Body of pancreas (tissue), 4 donors: Measurements from ENCODE around the gene ASXL1. TPM values are rescaled to one million over a fixed set of nuclear protein-coding genes. Genes with fewer than 3 reads are reported as not detected.

ENCODE experiments used
- ATAC-seq: fragments of 150-250 bp; one replicate; pipeline ENCODE4 v1.9.1; 2016
- DNase-seq, 4 donors: peaks; one replicate each; pipeline ENCODE4 v3.0.0-alpha.2; 2019
- H3K27ac ChIP-seq, 4 donors: fragments of 200-600 bp; sonication (generic); 1 replicate in 3 of 4; 2 replicates in 1 of 4; pipeline versions ENCODE4 v1.5.1 to v1.6.1; 2016 to 2019; ENCODE audit warnings: mild to moderate bottlenecking in 1 of 4, mixed read lengths in 1 of 4, moderate library complexity in 1 of 4
- H3K27me3 ChIP-seq, 2 donors: fragments of 200-600 bp; sonication (generic); one replicate each; pipeline ENCODE4 v1.6.0; 2016; ENCODE audit warnings: mild to moderate bottlenecking in 1 of 2
- H3K36me3 ChIP-seq, 2 donors: fragments of 200-600 bp; sonication (generic); replicated peaks in 1 of 2; 2 replicates each; pipeline ENCODE4 v1.5.1; 2016; ENCODE audit warnings: low read depth in 2 of 2; ENCODE audit not compliant: insufficient read depth in 1 of 2
- H3K4me1 ChIP-seq: fragments of 200-600 bp; sonication (generic); one replicate; pipeline ENCODE4 v1.6.0; 2016
- H3K4me3 ChIP-seq, 2 donors: fragments of 200-600 bp; sonication (generic); 1 replicate in 1 of 2; 2 replicates in 1 of 2; pipeline ENCODE4 v1.5.1; 2016 to 2019
- H3K9me3 ChIP-seq, 3 donors: fragments of 200-600 bp; sonication (generic); 1 replicate in 2 of 3; 2 replicates in 1 of 3; pipeline ENCODE4 v1.5.1; 2016
- POLR2A ChIP-seq, 3 donors: fragments of 450-650 bp; IDR thresholded peaks; one replicate each; pipeline ENCODE4 v1.6.1; 2016; ENCODE audit warnings: antibody characterized with exemption in 3 of 3, mild to moderate bottlenecking in 2 of 3
- WGBS, 2 donors: methylation state at CpG; one replicate each; pipeline ENCODE4 v1.1.5; 2017; 5-methylcytosine and 5-hydroxymethylcytosine counted together
- intact Hi-C: fragments of 100-400 bp; cut with DNase I; formaldehyde crosslinking; loops from one replicate; pipeline ENCODE4 v1.15.1; 2023
- total RNA-seq, 2 donors: library from RNA; depleted of rRNA; stranded (reverse); fragments of >200 nt; gene quantifications; one replicate each; pipeline ENCODE4 v1.1.0, GENCODE V29; 2016
- TF ChIP-seq, protein P1 (sequence below), 7 experiments: fragments of 450-650 bp in 4 of 7; fragments of 200-600 bp in 3 of 7; sonication (generic) in 3 of 7; IDR thresholded peaks; one replicate each; pipeline ENCODE4 v1.5.1; 2016 to 2019; ENCODE audit warnings: antibody characterized with exemption in 7 of 7

ASXL1 gene
- total RNA-seq, 2 donors from 2014 or later: 57.9 to 102 TPM

- Histone ChIP-seq H3K27ac (no peak overlapping the region), H3K9me3 (no peaks in the 10 kb centered on the region), H3K27me3 (no peaks in the 10 kb centered on the region), H3K36me3 (peaks cover 11 to 40% of the 10 kb centered on the region in 2 donors), H3K4me3 (no peak overlapping the region), H3K4me1 (peaks cover 7% of the 10 kb centered on the region)
- intact Hi-C loops: no loop called here
- DNase-seq (no peak), ATAC-seq (no peak)
- WGBS, 2 donors: 95 to 96% methylated on average over 9 to 16 of the region's 16 CpGs
- no peak for TF ChIP-seq POLR2A (IDR thresholded peaks at IDR 0.05)
- TF ChIP-seq, protein P1, sequence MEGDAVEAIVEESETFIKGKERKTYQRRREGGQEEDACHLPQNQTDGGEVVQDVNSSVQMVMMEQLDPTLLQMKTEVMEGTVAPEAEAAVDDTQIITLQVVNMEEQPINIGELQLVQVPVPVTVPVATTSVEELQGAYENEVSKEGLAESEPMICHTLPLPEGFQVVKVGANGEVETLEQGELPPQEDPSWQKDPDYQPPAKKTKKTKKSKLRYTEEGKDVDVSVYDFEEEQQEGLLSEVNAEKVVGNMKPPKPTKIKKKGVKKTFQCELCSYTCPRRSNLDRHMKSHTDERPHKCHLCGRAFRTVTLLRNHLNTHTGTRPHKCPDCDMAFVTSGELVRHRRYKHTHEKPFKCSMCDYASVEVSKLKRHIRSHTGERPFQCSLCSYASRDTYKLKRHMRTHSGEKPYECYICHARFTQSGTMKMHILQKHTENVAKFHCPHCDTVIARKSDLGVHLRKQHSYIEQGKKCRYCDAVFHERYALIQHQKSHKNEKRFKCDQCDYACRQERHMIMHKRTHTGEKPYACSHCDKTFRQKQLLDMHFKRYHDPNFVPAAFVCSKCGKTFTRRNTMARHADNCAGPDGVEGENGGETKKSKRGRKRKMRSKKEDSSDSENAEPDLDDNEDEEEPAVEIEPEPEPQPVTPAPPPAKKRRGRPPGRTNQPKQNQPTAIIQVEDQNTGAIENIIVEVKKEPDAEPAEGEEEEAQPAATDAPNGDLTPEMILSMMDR (IDR thresholded peaks at IDR 0.05): no peak
Measured at GRCh38 chr20:32429745-32430360, 71.7 kb downstream of the ASXL1 start.

DNA sequence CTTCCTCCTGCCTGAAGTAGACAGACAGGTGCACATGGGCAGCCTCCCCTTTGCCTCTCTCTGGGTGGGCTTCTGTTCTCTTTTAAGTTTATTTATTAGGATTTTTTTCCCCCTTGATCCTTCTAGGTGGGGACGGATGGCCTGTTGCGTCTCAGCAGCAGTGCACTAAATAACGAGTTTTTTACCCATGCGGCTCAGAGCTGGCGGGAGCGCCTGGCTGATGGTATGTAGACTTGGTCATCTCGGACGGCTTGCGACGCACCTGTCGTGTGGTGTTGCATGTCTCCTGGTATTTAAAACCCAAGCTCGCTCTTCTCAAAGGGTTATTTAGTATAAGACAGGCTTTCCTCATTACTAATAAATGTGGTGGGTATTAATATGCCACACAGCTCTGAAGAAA is 73.3 kb downstream of the ASXL1 start:
- Histone ChIP-seq H3K4me1 (peaks cover 7% of the 10 kb centered on the region), H3K4me3 (no peak overlapping the region), H3K27me3 (no peaks in the 10 kb centered on the region), H3K9me3 (no peaks in the 10 kb centered on the region), H3K27ac (peak overlapping the region in 1 of 4 donors; percentile 5), H3K36me3 (peaks cover 11 to 54% of the 10 kb centered on the region in 2 donors)
- TF ChIP-seq, protein P1 (IDR thresholded peaks at IDR 0.05): no peak
- TF ChIP-seq POLR2A (IDR thresholded peaks at IDR 0.05): no peak
- ATAC-seq: no peak
- intact Hi-C loops: no loop called here
- no peak for DNase-seq
- WGBS, 2 donors: 90 to 93% methylated on average over 12 of the region's 12 CpGs

DNA sequence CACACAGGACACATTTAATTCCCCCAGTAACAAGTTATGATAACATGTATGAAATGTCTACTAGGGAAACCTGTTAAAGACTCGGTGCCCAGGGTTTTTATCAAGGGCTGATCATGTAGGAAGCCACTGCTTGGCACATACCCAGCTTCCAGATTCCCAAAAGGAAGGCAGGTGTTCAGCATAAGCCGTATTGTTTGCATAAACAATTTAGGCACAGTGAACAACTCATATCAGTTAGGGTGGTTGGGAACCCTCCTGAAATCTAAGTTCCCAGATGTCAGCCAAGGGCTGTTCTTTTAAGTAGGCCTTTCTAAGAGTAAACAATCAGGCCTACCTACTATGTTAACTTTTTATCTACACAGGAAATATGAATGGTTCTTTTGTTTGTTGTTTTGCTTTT is 74.1 kb downstream of the ASXL1 start:
- Histone ChIP-seq H3K27ac (peak overlapping the region in 2 of 4 donors; percentile 5 to 26), H3K27me3 (no peaks in the 10 kb centered on the region), H3K4me1 (peaks cover 7% of the 10 kb centered on the region), H3K9me3 (no peaks in the 10 kb centered on the region), H3K36me3 (peaks cover 11 to 54% of the 10 kb centered on the region in 2 donors), H3K4me3 (no peak overlapping the region)
- intact Hi-C loops: no loop called here
- no peak for ATAC-seq
- DNase-seq: peak in 1 of 4 donors; percentile 25
- 10 to 24% methylated on average over 2 of the region's 2 CpGs for WGBS, 2 donors
- TF ChIP-seq, protein P1 (IDR thresholded peaks at IDR 0.05): no peak
- no peak for TF ChIP-seq POLR2A (IDR thresholded peaks at IDR 0.05)

DNA sequence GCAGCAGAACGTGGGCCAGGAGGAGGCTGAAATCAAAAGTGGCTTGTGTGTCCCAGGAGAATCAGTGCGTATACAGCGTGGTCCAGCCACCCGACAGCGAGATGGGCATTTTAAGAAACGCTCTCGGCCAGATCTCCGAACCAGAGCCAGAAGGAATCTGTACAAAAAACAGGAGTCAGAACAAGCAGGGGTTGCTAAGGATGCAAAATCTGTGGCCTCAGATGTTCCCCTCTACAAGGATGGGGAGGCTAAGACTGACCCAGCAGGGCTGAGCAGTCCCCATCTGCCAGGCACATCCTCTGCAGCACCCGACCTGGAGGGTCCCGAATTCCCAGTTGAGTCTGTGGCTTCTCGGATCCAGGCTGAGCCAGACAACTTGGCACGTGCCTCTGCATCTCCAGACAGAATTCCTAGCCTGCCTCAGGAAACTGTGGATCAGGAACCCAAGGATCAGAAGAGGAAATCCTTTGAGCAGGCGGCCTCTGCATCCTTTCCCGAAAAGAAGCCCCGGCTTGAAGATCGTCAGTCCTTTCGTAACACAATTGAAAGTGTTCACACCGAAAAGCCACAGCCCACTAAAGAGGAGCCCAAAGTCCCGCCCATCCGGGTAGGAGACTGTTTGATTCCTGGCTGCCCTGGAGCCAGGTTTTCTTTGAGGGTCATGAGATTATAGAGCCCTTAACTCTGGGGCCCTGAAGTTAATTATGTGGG is 75.3 kb downstream of the ASXL1 start:
- DNase-seq (no peak), ATAC-seq (peak; percentile 32)
- Histone ChIP-seq H3K9me3 (no peaks in the 10 kb centered on the region), H3K27ac (peak overlapping the region in 1 of 4 donors; percentile 15), H3K4me1 (peaks cover 15% of the 10 kb centered on the region), H3K4me3 (no peak overlapping the region), H3K36me3 (peaks cover 13 to 50% of the 10 kb centered on the region in 2 donors), H3K27me3 (no peaks in the 10 kb centered on the region)
- intact Hi-C loops: no loop called here
- no peak for TF ChIP-seq POLR2A (IDR thresholded peaks at IDR 0.05)
- TF ChIP-seq, protein P1 (IDR thresholded peaks at IDR 0.05): no peak
- WGBS, 2 donors: 79 to 81% methylated on average over 20 of the region's 20 CpGs
